Right atrium auricular region (tissue), 2 donors: ENCODE results near the gene AHI1. TPM values are rescaled to one million over a fixed set of nuclear protein-coding genes. Genes with fewer than 3 reads are reported as not detected.

Experiments used
- DNase-seq: peaks from one replicate; pipeline ENCODE4 v3.0.0-alpha.2; 2019; ENCODE audit warnings: low spot score
- H3K27ac ChIP-seq, 2 donors: fragments of 200-600 bp; sonication (generic); 1 replicate in 1 of 2; 2 replicates in 1 of 2; pipeline ENCODE4 v1.5.1; 2016 to 2019
- H3K27me3 ChIP-seq, 2 donors: fragments of 200-600 bp; sonication (generic); one replicate each; pipeline versions ENCODE4 v1.5.1 to v1.6.0; 2017 to 2019
- H3K36me3 ChIP-seq: fragments of 200-600 bp; sonication (generic); one replicate; pipeline ENCODE4 v1.5.1; 2016
- H3K4me1 ChIP-seq, 2 donors: fragments of 200-600 bp; sonication (generic); one replicate each; pipeline versions ENCODE4 v1.5.1 to v1.6.0; 2017 to 2019
- H3K4me3 ChIP-seq, 2 donors: fragments of 200-600 bp; sonication (generic); 1 replicate in 1 of 2; 2 replicates in 1 of 2; pipeline ENCODE4 v1.5.1; 2017 to 2019; ENCODE audit warnings: mild to moderate bottlenecking in 1 of 2, moderate library complexity in 1 of 2
- H3K9me3 ChIP-seq, 2 donors: fragments of 200-600 bp; sonication (generic); one replicate each; pipeline ENCODE4 v1.5.1; 2019
- total RNA-seq, 2 donors: library from RNA; depleted of rRNA; stranded (reverse); fragments of >200 nt; gene quantifications; one replicate each; pipeline ENCODE4 v1.1.0, GENCODE V29; 2016
- TF ChIP-seq, protein P1 (sequence below), 2 donors: fragments of 200-600 bp; sonication (generic); IDR thresholded peaks; one replicate each; pipeline ENCODE4 v1.5.1; 2019; ENCODE audit warnings: antibody characterized with exemption in 2 of 2

AHI1 gene
- total RNA-seq, result 10 to 100 TPM in 1 of 2 donors, 1 to 10 TPM in 1; 8.5 to 10.2 TPM

DNA sequence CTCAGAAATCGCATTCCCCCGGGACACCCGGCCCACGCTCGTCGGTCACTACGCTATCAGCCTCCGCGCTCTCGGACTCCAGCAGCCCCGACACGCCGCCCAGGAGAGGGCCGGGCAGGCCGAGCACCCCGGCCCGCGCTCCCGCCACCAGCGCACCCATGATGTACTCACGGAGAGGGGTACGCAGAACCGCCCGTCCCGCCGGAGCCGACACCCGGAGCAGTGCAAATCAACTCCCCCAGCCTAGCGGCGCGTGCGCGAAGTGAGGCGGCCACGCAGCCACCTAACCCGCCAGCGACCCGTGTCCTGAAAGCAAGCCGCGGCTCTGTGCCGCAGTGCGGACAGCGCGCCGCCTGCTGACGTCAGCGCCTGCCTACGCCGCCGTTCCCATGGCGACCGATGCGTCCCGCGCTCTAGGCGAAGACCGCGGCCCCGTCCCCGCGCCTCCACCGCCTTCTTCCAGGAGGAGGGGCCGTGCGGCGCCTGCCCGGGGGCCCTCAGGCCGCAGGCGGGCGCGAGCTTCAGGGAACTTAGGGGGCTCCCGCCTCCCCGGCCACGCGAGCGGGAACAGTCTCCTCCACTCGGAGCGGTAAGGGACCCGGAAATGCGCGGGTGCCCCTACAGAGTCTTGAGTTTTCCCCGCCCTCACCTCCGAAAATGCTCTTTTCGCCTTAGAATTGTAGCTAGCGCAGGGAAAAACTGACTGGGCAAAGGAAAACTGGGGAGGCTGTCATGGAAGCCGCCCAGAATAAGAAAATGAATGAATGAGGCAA lies at the start of gene AHI1:
TSS of gene AHI1 (minus strand) at position 329 of the 773 bp plus-strand sequence. CDS start 5,503 bp downstream, outside the sequence.
- H3K9me3 ChIP-seq, result no peaks in the 10 kb centered on the region
- no peaks in the 10 kb centered on the region for H3K36me3 ChIP-seq
- H3K4me1 ChIP-seq, result peaks cover 0 to 16% of the 10 kb centered on the region in 2 donors
- TF ChIP-seq, protein P1, sequence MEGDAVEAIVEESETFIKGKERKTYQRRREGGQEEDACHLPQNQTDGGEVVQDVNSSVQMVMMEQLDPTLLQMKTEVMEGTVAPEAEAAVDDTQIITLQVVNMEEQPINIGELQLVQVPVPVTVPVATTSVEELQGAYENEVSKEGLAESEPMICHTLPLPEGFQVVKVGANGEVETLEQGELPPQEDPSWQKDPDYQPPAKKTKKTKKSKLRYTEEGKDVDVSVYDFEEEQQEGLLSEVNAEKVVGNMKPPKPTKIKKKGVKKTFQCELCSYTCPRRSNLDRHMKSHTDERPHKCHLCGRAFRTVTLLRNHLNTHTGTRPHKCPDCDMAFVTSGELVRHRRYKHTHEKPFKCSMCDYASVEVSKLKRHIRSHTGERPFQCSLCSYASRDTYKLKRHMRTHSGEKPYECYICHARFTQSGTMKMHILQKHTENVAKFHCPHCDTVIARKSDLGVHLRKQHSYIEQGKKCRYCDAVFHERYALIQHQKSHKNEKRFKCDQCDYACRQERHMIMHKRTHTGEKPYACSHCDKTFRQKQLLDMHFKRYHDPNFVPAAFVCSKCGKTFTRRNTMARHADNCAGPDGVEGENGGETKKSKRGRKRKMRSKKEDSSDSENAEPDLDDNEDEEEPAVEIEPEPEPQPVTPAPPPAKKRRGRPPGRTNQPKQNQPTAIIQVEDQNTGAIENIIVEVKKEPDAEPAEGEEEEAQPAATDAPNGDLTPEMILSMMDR (IDR thresholded peaks at IDR 0.05), result no peak
- H3K27ac ChIP-seq, result peak within 1 kb of the TSS; percentile 98
- peak within 1 kb of the TSS; percentile 76 to 85 for H3K4me3 ChIP-seq
- no peaks in the 10 kb centered on the region for H3K27me3 ChIP-seq
- peak; percentile 95 for DNase-seq

DNA sequence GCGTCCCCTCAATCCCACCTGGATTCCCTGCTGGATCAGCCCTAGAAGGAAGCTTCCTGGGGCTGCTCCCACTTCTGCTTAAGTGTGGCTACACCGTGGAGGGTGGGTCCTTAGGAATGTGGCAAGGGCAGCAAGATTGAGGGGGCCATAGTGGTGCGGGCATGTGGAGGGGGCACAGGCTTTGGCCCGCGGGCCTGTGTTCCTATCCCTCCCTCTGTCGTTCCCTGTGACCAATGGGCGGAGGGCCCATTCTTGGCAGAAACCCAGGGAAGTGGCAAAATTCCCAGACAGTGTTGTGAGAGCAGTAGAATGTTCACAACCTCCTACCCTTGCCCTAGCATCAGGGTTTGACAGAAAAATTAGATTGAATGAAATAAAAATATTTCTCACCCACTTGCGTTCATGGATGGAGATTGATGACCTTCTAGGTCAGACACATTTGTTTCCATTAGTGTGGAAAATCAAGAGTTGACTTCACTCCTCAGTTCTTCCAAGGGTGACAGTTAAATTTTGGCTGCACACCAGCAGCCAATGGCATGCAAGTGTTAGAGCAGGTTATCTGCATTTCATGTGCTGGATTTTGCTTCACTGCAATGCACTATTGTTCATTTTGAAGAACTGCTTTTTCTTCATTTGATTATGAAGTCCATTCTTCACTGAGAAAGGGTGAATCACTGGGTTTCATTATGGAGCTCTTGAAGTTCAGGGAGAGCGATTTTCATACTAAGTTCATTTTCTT lies 49.3 kb upstream of the AHI1 start:
- Histone ChIP-seq H3K27ac (no peak overlapping the region), H3K4me1 (peaks cover 0 to 9% of the 10 kb centered on the region in 2 donors), H3K27me3 (no peaks in the 10 kb centered on the region), H3K36me3 (no peaks in the 10 kb centered on the region), H3K9me3 (no peaks in the 10 kb centered on the region), H3K4me3 (no peak overlapping the region)
- TF ChIP-seq, protein P1 (IDR thresholded peaks at IDR 0.05), result no peak
- no peak for DNase-seq

DNA sequence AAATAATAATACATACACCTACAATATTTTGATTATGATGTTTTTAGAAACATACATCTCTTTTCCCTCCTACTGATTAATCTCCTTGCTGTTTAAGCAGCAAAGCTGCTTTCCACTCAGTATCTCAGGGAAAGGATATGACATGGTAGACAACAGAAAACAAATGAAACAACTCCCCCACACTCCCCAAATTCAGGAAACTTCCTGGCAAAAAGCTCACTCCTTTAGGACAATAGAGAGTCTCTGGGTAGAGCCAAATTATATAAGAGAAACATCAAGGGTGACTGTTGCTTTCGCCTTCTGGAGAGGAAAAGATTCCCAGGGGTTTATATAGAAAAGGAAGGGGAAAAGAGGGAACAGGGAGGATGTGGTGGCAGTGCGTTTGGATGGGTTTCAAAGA lies 48.7 kb upstream of the AHI1 start:
- peaks cover 0 to 9% of the 10 kb centered on the region in 2 donors for H3K4me1 ChIP-seq
- TF ChIP-seq, protein P1 (IDR thresholded peaks at IDR 0.05), result no peak
- H3K27me3 ChIP-seq, result no peaks in the 10 kb centered on the region
- H3K27ac ChIP-seq, result no peak overlapping the region
- no peak for DNase-seq
- no peaks in the 10 kb centered on the region for H3K36me3 ChIP-seq
- H3K4me3 ChIP-seq, result no peak overlapping the region
- no peaks in the 10 kb centered on the region for H3K9me3 ChIP-seq

DNA sequence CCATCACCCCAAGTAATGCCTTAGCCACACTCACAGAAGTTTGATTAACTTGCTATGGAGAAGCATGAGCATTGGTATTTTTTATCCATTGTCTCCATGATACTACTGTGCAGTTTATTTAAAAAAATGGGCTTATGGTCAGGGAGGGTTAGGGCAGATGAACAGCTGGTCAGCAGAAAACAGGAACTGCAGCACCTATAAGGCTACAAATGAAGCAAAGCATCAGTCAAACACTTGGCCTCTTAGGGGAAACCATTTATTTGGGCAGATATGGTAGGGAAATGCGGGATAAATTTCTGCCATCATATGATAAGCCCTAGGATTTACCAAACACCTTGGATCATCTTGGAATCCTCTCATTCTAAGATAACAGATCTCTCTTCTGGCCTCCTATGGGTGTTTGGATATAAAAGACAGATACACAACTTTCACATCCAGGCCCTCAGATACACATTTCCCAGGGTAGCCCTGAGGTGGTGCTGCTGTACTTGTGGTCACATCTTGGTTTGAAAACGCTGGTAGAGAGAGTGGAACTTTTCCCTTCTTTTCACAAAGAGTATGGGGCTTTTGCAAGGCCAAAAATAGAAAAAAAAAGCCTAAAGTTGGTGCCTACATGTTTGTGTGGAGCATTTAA lies 42.8 kb upstream of the AHI1 start:
- no peak overlapping the region for H3K27ac ChIP-seq
- no peak overlapping the region for H3K4me3 ChIP-seq
- TF ChIP-seq, protein P1 (IDR thresholded peaks at IDR 0.05), result peak in 1 of 2 donors; percentile 51
- no peaks in the 10 kb centered on the region for H3K27me3 ChIP-seq
- H3K36me3 ChIP-seq, result no peaks in the 10 kb centered on the region
- no peaks in the 10 kb centered on the region for H3K9me3 ChIP-seq
- no peak for DNase-seq
- no peaks in the 10 kb centered on the region for H3K4me1 ChIP-seq

DNA sequence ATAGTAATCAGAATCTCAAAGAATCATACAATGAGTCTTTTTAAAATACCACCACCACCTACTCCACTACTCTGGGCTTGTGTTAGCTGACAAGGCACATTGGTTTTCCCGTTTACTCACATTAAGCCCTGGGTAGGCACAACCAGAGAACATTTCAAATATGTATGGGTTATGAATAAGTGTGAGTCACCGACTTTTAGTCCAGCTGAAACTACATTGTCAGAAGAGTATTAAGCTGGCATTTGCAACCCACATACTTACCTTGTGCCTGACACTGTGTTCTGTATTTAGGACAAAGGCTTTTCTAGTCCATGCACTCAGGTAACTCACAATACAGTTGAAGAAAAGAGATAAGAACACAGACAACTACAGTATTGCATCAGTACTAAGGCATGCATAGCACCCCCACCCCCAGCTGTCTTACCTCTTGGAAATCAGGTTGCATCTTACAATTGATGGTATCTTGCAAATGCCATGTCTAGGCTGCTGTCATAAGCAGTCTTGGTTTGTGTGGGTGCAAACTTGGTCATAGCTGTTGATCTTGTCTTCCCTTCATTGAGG lies 40.3 kb upstream of the AHI1 start:
- no peak for DNase-seq
- Histone ChIP-seq H3K36me3 (no peaks in the 10 kb centered on the region), H3K9me3 (no peaks in the 10 kb centered on the region), H3K27me3 (no peaks in the 10 kb centered on the region), H3K4me3 (no peak overlapping the region), H3K27ac (no peak overlapping the region), H3K4me1 (no peaks in the 10 kb centered on the region)
- TF ChIP-seq, protein P1 (IDR thresholded peaks at IDR 0.05), result no peak
